COLO829 (cell line): ENCODE measurements around the gene ANKRD44.

Experiments used
- DNase-seq: peaks from one replicate; pipeline ENCODE4 v3.0.0; 2012; ENCODE audit warnings: low spot score

ANKRD44 gene

GRCh38 chr2:197179744-197180498 is 130.7 kb downstream of the ANKRD44 start:
- no peak for DNase-seq

DNA sequence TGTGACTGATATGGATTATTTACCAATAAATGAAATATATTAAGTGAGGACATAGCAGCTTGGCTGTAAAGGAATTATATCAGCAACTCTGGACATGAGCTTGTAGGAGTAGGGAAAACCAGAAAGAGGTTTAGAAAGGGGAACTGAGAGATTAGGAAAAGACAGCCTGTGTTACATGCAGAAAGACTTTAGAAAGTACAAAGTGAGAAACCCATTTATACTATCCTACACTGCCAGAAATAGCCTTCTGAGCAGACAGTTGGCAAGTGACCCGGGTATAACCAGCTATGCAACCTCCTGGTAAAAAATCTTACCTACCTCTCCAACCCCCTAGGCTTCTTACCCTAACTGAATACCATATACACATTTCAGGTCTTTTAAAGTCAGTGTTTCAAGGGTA is 134.1 kb downstream of the ANKRD44 start:
- DNase-seq = no peak

GRCh38 chr2:197174539-197175094 is 136.0 kb downstream of the ANKRD44 start:
- no peak for DNase-seq

GRCh38 chr2:197171582-197171981 is 139.0 kb downstream of the ANKRD44 start:
- DNase-seq = no peak

- peak; percentile 32 for DNase-seq
Observed at GRCh38 chr2:197170208-197170607, 140.4 kb downstream of the ANKRD44 start.

DNA sequence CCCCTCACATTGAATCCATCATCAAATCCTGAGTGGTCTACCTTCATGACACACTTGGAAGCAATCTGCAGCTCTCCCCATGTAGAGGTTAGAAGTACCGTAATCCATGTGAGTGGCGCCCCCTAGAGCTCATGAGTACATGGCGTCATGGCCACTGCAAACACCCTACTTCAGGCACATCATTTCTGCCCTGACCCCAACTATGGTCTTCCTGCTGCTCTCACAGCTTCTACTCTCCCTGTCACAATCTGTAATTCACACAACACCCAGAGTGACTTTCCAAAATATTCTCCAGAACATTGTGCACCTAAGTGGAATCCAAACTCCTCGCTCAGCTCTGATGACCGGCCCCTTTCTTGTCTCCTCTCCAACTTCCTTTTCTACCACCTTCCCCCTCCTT is 141.9 kb downstream of the ANKRD44 start:
- DNase-seq = peak; percentile 57

DNA sequence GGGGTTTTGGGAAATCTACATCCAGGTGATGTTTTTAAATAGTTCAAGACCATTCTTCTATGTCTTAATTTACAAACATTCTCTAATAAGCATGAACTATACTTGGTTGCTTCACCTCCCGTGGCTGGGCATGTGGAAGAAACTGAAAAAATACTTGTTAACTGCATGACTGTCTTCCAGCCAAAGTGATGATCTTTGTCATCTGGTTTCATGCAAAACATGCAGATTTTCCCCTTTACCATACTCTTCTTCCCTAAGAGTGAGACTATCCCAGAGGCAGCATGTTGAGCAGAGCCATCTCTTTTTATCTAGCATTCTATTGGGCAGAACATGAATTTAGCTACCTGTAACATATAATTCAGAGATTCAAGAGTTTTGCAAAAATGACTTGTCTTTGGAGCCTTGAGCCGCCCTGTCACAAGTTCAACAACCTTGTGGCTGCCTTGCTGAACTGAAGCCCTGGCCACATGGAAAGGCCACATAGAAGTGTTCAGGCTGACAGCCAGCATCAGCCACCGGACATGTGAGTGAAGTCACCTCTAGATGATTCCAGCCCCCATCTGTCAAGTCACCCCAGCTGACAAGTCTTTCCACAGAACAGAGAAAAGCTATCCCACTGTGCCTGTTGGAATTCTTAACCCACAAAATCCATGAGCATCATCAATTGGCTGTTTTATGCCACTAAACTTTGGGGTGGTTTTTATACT is 142.8 kb downstream of the ANKRD44 start:
- DNase-seq = no peak

DNA sequence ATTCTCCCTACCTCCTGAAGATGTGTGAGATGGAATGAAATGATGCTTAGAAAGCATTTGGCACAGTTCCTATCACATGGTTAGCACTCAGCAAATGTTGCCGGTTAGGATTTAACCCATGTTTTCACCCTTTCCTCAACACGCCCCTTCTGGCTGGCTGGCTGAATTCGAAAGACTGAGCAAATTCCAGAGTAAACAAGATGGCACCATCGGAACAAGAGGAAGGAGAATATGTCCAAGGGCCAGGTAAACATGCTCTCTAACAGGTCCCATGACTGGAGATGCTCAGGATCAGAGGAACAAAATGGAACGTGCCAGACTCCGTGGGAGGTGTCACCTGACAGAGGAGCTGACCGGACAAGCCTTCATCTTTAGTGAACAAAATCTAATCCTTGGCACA is 145.6 kb downstream of the ANKRD44 start:
- no peak for DNase-seq

DNA sequence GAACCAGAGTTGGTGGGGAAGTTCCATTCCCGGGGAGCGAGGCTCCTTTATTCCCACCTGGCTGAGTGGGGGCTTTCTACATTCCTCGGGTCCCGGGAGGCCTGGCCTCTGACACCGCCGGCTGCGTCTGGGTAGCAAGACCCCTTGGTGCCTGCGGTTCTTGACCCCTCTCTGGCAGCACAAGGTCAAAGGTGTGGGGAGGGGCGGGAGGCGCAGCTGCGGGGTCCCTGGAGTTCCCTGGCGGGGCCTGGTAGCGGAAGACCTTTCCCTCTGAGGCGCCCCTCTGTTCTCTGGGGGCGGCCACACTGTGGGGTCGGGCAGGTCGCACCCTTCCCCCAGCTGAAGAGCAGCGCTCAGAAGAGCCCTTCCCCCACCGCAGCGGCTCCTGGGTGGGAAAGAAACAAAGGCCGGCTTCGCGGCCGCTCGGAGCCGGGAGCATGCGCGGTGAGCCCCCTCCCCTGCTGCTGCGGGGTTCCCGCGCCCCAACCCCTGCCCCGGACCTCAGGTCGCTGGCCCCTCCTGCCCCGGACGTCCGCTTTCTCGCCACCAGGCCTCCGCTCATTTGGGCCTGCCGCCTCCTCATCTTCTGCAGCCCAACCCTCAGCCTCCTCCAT is 146.3 kb downstream of the ANKRD44 start:
- no peak for DNase-seq

- DNase-seq = no peak
Observed at GRCh38 chr2:197163712-197164140, 146.9 kb downstream of the ANKRD44 start.

DNA sequence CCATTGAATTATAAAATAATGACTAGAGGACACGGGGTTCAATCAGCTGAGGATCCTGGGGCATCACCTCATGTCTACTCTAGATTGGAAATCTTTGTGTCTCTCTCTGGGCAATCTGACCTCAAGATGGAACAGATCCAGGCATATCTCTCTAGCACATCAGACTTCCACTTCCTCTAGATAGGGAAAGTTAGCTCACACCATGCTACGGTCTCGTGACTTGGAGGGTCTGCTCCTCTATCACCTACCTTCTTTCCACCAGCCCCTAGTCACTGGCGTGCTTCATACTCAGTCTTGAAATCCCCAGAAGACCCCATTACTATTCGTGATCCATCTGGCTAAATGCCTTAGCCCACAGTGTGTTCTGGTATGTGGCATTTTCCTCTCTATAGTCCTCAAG is 148.8 kb downstream of the ANKRD44 start:
- no peak for DNase-seq

GRCh38 chr2:197159661-197160211 is 150.8 kb downstream of the ANKRD44 start:
- DNase-seq = no peak

DNA sequence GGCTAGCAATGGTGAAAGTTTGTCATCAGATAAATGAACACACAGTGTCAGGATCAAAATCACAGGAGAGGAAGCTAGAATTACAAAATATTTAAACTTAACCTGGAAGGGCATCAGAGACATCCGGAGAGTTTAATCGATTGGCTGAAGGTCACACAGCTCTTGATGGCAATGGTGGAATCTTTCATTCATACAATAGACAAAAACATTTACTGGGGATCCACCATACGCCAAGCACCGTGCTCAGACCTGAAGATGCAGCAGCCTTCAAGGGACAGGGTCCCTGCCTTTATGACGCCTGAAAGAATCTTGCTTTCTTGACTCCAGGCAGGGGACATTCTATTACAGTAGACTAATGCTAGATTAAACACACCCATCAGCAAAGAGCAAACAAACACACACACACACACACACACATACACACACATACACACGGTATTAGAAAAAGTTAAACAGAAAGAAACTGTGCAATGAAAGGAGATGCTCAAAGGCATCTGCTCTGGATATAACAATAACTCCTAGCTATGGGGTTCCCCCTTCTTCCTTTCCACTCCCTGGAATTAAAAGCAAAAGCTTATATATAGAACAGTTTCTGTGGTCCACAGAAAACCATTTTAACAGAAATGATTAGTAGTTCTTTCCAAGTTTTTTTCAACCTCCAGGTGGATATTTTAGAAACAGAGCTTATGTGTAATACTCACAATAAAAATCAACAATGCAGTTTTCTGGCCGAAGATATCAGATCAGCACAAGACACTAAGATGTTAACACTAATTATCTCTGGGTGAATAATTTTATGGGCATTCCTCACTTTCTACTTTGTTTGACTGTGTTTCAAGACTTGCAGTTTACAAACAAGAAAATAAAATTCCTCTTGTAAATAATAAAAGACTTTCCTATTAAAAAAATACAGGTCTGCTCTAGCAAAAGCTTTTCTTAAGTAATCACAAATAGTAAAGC is 151.7 kb downstream of the ANKRD44 start:
- no peak for DNase-seq

GRCh38 chr2:197157879-197158537 is 152.6 kb downstream of the ANKRD44 start:
- DNase-seq = no peak

DNA sequence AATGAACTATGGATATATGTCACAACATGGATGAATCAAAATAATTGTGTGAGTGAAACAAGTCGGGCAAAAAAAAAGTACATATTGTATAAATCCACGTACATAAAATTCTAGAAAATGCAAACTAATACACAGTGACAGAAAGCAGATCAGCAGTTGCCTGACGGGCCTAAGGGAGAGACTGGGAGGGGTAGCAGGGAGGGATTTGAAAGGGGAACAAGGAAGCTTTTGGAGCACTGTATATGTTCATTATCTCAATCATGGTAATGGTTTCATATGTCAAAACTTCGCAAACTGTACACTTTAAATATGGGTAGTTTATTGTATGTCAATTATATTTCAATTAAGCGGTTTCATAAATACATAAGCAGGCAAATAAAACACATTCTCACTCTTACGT is 153.8 kb downstream of the ANKRD44 start:
- DNase-seq = no peak

GRCh38 chr2:197152451-197153228 is 157.9 kb downstream of the ANKRD44 start:
- no peak for DNase-seq

DNA sequence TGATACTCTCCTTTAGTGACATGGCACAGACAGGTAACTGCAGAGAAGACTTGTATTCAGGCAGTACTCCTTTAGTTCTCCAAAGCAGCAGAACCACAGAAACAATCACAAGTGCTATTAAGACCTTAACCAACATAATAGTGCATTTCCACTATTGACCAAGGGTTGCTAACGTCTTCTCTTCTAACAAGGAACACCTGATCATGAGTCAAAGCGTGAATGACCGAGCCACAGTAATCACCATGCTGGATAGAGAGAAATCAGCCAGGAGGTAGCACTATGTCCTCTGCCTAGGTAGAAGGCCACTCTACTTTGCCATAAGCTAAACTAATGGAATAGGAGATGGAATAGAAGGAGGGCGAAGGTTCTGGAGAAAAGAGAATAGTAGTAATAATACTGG is 161.0 kb downstream of the ANKRD44 start:
- DNase-seq = no peak

- DNase-seq = no peak
Observed at GRCh38 chr2:197148401-197148800, 162.2 kb downstream of the ANKRD44 start.

DNA sequence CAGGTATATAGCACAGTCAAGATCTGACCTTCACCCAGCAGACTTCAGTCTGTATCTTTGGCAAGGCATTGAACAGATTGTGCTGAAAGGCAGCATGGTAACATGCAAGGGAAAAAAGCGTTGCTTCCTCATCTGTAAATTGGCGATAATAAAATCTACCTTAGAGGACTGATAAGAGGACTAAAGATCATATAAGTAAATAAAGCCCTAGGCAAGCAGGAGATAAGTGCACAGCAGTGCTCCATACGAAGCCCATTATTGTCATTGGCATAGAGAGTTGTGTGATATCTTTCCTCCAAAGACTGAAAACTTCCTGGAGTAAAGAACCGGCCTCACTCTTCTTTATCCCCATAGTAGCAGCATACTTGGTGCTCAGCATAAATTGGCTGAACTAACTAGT is 162.6 kb downstream of the ANKRD44 start:
- no peak for DNase-seq

DNA sequence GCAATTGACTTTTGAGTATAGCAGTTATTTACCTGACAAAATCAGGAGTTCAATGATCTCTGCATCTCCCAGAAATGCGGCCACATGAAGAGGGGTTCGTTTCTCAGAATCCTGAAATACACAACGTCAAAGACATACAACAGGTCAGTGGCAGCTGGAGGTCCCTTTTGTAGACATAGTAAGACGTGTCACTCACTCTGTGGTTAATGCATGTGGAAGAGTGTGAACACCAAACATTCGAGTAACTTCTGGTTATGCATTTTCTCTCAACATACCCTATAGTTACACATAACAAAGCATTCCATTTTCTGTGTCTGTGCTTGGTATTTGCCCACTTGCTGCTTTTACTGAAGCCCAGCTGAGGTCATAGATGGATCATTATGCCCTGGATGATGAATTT is 163.6 kb downstream of the ANKRD44 start:
- no peak for DNase-seq
